SH-SY5Y (cell line): Measurements from ENCODE around the gene LCE1C.

Source experiments
- GATA2 ChIP-seq: IDR thresholded peaks from 2 replicates; pipeline ENCODE4 v1.6.1; 2011; ENCODE audit warnings: mild to moderate bottlenecking, low read depth, low read length
- GATA3 ChIP-seq: IDR thresholded peaks from 2 replicates; pipeline ENCODE4 v1.6.1; 2011; ENCODE audit warnings: low read depth, mild to moderate bottlenecking, low read length, moderate library complexity

DNA sequence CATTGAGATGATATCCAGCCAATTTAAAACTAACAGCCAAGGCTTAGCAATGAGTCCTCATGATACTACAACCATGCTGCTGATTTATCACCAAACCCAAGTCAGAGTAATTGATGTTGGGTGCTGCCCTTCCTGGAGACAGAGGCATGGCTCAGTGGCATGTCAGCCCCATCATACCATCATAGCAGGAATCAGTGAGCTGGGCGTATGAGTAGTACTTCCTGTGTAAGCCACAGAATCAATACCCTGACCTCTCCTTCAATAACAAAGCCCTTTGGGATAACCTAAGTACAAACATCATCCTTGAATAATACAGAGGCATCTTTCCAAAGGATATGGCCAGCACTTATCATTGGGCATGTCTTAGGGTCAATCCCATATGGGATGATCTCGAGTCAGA, 23.4 kb downstream of the LCE1C start:
- no peak for TF ChIP-seq GATA2
- TF ChIP-seq GATA3, result no peak
